HG03342 (cell line): ENCODE measurements around the gene SSNA1.

ENCODE experiments used
- ATAC-seq: cut with Tn5 transposase; IDR thresholded peaks from one replicate; pipeline ENCODE4 v1.9.1; 2021; ENCODE audit warnings: mild to moderate bottlenecking, moderate library complexity; ENCODE audit not compliant: unreplicated experiment

The SSNA1 gene

GRCh38 chr9:137167277-137167746, 21.2 kb upstream of the SSNA1 start:
- no peak for ATAC-seq

GRCh38 chr9:137167747-137168572, 20.5 kb upstream of the SSNA1 start:
- ATAC-seq: no peak

DNA sequence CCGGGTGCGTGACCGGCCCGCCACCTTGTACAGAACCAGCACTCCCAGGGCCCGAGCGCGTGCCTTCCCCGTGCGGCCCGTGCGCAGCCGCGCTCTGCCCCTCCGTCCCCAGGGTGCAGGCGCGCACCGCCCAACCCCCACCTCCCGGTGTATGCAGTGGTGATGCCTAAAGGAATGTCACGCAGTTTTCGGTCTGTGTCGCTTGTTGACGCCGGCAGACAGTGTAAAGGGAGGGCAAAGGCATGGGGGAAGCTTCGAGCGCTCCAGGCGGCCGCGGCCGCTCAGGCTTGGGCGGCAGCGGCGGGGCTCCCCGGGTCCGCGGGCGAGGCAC, 19.9 kb upstream of the SSNA1 start:
- no peak for ATAC-seq

DNA sequence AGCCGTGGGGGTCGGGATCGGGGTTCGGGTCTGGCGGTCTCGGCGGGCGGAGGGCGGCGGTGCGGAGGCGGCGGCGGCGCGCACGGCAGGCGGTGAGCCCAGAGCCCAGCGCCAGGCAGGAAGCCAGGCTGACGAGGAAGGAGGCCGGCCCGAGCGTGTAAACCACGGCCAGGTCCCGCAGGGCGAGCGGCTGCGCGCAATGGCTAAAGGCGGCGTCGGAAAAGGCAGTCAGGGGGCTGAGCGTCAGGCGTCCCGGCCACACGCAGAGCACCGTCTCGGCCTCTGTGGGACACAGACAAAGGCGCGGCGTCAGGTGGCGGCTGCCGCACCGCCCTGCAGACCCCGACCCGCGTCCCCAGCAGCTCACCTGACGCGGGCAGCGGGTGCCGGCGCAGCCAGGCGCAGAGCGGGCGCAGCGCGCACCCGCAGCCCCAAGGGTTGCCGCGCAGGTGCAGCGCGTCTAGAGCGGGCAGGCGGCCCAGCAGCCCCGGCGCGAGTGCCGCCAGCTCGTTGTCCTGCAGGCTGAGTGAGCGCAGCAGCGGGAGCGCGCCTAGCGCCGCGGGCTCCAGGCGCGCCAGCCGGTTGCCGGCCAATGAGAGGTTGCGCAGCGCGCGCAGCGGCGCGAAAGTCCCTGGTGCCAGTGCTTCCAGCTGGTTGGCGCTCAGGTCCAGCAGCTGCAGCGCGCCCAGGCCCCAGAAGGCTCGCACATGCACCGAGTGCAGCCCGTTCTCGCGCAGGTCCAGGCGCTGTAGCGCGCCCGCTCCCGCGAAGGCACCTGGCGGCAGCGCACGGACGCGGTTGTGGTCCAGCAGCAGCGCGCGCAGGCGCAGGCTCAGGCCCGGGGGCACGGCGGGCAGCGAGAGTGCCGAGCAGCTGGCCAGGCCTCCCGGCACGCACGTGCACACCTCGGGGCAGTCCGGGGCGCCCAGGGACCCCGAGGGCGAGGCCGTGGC, 19.3 kb upstream of the SSNA1 start:
- no peak for ATAC-seq

DNA sequence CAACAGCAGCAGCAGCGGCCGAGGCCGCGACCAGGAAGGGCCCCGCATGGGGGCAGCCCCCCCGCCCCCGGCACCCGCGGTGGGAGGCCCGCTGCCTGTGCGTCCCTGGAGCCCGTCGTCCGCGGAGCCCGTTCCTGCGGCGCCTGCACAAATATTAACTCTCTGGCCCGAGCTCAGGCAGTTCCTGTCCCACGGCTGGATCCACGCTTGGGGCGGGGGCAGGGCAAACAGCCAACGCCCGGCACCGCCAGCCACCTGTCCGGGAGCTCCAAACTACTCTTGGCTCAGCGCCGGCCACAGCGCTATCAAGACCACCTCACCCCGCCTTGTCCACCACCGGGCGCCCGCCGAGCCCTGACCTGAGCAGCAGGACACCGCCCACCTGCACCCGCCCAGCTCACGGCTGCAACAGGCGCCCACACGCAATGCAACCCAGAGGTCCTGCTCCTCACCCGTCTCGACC, 18.5 kb upstream of the SSNA1 start, which contains the start of gene LRRC26:
LRRC26 (minus strand) TSS at position 156 of the 463 bp plus-strand sequence; CDS start at position 48, 108 bp downstream.
- no peak for ATAC-seq

DNA sequence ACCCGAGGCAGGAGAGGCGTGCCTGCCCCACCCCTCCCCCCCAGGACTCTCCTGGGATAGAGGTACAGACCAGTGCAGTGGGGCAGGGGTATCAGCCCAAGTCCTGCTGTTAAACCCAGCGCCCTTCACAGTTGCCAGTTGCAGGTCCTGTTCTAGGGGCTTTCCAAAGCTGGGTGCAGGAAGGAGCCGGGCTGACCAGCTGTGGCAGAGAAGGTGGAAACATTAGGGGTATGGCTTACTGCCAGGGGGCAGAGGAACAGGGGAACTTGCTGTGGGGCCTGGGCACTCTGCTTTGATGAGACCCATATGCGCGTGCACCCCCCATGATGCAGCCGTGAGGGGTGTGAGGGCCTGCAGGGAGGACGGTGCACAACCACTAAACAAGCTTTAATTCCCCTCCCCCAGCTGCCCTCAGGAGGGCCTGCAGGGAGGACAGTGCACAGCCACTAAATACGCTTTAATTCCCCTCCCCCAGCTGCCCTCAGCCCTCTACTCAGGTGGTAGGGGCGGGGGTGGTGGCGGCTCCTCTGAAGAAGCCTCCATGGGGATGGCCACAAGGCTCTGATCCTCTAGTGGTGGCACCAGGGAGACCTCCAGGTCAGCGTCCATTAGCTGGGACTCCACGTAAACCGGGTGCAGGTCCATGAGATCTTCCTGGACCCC, 17.9 kb upstream of the SSNA1 start:
- ATAC-seq: no peak

DNA sequence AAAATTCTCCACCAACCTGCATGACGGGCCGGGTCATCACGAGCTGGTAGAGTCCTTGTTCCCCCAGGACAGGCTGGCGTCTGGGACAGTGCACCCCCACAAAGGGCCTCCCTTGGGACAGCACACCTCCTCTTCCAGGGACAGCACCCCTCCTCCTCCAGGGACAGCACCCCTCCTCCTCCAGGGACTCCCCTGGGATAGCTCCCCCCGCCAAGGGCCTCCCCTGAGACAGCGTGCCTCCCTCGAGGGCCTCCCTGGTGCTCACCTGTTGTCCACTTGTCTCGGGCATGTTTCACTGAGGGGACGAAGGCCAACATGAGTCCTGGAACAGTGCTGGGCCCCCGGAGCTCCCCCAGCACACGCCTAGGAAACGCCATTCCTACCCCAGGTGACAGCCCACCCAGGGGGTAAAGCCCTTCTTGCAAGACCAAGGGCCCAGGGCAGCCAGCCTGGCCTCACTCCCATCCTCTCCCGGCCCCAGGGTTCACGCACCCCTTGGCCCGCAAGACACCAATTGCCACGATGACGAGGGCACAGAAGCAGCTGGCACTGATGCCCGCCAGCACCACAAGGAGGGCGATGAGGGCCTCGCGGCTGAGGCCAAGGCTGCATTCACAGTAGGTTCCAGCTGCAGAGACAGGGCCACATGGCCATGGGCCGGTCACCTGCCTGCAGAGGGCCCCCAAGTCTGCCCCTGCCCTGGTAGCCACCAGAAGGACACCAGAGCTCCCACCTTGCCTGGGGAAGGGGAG, 17.2 kb upstream of the SSNA1 start:
- ATAC-seq: no peak

DNA sequence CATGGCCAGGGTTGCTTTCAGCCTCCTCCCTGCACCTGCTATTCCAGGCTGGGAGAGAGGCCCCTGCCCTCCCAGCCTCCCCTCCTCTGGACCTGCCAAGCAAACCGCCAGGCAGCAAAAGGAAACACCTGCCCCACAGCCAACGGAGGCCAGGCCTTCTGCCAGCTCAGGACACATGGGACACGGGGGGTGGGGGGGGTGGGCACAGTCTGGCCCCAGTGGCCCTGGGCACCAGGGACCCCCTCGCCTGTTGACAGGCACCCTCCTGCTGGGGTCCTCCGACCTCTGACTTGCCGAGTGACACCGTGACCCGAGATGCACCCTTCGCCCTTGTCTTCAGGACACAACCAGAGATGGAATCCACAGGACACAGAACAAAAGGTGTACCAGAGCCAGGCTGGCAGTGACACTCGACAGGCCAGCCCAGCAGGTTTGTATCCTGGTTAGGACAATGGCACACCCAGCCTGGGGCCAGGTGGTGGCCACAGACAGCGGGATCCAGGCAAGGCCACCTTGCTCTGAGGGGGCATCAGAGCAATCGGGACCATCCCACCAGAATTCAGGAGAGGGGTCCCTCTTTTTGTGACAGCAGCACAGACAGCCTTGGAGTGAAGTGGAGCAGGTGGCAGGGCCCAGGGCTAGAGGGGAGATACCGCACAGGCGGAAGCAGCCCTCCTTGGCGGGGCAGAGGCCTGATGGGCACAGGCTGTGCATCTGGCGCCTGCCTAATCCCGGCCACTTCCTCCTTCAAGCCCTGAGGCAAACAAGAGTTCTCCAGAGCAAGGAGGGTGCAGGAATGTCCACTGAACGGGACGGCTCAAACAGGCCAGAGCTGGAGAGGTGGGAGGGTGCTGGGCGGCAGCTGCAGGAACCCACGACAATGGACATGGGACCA, 15.3 kb upstream of the SSNA1 start:
- no peak for ATAC-seq

DNA sequence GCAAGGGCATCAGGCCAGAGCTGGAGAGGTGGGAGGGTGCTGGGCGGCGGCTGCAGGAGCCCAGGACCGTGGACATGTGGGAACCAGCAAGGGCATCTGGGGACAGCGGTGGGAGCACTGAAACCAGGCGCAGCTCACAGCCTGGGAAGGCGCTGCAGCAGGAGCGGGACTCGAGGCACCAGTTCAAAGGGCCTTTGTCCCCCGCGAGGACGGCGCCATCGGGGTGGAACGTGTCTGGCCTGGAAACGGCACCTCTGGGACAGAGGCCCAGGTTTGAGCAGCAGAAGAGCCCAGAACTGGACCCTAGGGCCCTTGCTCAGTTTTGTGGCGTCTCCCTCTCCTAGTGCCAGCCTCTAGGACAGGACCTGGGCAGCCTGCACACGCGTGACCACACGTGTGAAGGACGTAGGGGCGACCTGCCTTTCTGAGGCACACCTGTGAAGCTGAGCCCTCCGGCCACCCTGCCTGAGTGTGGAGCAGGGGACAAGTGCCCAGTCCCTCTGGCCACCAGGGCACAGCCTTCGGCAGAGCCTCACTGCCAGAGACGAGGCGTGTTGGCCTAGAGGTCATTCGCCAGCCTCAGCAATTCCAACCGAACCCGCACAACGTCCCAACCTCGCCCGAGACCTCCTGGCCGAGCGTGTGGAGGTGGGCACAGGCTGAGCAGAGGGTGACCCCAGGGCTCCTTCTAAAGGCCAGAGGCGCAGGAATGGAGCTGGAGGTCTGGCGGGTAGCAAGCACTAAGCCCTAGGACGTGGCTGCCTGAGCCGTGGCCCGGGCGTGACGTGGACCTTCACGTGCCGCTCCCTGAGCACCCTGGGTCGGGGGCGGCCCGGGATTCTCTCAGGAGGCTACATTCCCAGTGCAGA, 14.4 kb upstream of the SSNA1 start:
- ATAC-seq: no peak

DNA sequence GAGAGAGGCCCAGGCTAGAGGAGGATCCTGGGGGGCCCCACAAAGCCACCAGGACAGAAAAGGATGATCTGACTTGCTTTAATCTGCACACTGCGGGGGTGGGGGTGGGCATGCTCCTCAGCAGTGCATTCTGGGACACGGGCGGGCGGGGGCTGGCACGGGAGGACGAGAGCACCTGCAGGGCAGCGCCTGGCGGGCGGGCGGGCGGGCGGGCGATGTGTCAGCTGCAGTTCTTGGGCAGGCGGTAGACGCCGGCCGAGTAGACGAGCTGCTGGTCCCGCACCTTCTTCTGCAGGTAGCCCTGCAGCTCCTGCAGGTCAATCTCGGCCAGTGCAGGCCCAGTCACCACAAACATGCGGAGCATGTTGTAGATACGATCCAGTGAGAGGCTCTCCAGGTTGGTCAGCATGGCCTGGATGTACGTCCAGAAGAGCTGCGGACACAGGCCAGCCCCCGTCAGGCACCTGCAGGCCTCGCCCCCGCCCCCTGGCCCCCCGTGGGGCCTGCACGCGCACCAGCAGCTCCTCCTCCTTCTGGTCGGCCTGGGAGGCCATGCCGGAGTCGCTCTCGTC, 13.7 kb upstream of the SSNA1 start:
- no peak for ATAC-seq

GRCh38 chr9:137175345-137175961, 13.0 kb upstream of the SSNA1 start:
- no peak for ATAC-seq

- no peak for ATAC-seq
Measured at GRCh38 chr9:137176302-137177182, 11.9 kb upstream of the SSNA1 start.

- ATAC-seq: no peak
Measured at GRCh38 chr9:137178201-137178938, 10.1 kb upstream of the SSNA1 start.

- ATAC-seq: no peak
Measured at GRCh38 chr9:137178939-137179630, 9.4 kb upstream of the SSNA1 start.

DNA sequence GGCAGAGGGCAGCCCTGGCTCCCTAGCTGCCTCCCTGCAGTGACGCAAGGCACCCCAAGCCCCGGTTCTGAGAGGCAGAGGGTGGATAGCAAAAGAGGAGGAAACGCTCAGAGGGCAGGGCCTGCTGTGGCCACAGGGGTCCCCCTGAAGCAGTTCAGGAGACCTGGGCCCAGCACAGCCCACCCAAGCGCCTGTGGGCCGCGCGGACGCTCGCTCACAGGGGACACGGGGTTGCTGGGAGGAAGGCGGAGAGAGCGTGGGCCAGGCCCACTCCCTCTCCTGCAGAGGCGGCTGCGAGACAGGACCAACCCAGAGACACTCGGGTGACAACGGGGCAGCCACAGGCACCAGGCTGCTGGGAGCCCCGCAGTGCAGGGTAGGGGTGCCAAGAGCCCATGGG, 8.7 kb upstream of the SSNA1 start:
- no peak for ATAC-seq
